Upper lobe of right lung (tissue), 1 donor: ENCODE results near the gene NEDD4L. TPM values are rescaled to one million over a fixed set of nuclear protein-coding genes. Genes with fewer than 3 reads are reported as not detected.
A peak's percentile ranks its signal among the peaks of the same experiment; 100 is the strongest.

ENCODE experiments used
- ATAC-seq: fragments of 200-7000 bp; cut with Tn5 transposase; one replicate; pipeline ENCODE4 v1.9.1; 2020; ENCODE audit warnings: mild to moderate bottlenecking, moderate library complexity
- DNase-seq: peaks from one replicate; pipeline ENCODE4 v3.0.0-alpha.2; 2020
- H3K27ac ChIP-seq: fragments of 200-600 bp; one replicate; pipeline ENCODE4 v1.8.0; 2022
- H3K27me3 ChIP-seq: fragments of 200-600 bp; one replicate; pipeline ENCODE4 v1.8.0; 2022; ENCODE audit warnings: mild to moderate bottlenecking
- H3K36me3 ChIP-seq: fragments of 200-600 bp; one replicate; pipeline ENCODE4 v1.8.0; 2022
- H3K4me1 ChIP-seq: fragments of 200-600 bp; one replicate; pipeline ENCODE4 v1.8.0; 2022
- H3K4me3 ChIP-seq: fragments of 200-600 bp; one replicate; pipeline ENCODE4 v1.8.0; 2022; ENCODE audit warnings: mild to moderate bottlenecking
- H3K9me3 ChIP-seq: fragments of 200-600 bp; one replicate; pipeline ENCODE4 v1.8.0; 2022
- intact Hi-C: fragments of 100-400 bp; cut with DNase I; formaldehyde crosslinking; loops from one replicate; pipeline ENCODE4 v1.11.0; 2022
- total RNA-seq: library from RNA; stranded (reverse); fragmentation: NEBNext Ultra II Directional; extraction: Animal tissue kit (Norgen Biotek cat#: 25700); gene quantifications from one replicate; pipeline ENCODE4 v1.2.1, GENCODE V29; 2021
- TF ChIP-seq, protein P1 (sequence below): fragments of 200-600 bp; IDR thresholded peaks from one replicate; pipeline ENCODE4 v1.8.0; 2022; ENCODE audit warnings: antibody characterized with exemption
- donor health status: DM: no; HTN: yes; CAD: no; lungs with severe emphysema.

NEDD4L gene
- total RNA-seq, 1 donor from 2014 or later = 192 TPM

- Histone ChIP-seq H3K9me3 (no peaks in the 10 kb centered on the region), H3K4me3 (no peak overlapping the region), H3K36me3 (no peaks in the 10 kb centered on the region), H3K27me3 (no peaks in the 10 kb centered on the region), H3K4me1 (peaks cover 17% of the 10 kb centered on the region), H3K27ac (no peak overlapping the region)
- ATAC-seq = no peak
- TF ChIP-seq, protein P1, sequence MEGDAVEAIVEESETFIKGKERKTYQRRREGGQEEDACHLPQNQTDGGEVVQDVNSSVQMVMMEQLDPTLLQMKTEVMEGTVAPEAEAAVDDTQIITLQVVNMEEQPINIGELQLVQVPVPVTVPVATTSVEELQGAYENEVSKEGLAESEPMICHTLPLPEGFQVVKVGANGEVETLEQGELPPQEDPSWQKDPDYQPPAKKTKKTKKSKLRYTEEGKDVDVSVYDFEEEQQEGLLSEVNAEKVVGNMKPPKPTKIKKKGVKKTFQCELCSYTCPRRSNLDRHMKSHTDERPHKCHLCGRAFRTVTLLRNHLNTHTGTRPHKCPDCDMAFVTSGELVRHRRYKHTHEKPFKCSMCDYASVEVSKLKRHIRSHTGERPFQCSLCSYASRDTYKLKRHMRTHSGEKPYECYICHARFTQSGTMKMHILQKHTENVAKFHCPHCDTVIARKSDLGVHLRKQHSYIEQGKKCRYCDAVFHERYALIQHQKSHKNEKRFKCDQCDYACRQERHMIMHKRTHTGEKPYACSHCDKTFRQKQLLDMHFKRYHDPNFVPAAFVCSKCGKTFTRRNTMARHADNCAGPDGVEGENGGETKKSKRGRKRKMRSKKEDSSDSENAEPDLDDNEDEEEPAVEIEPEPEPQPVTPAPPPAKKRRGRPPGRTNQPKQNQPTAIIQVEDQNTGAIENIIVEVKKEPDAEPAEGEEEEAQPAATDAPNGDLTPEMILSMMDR = no peak
- no peak for DNase-seq
- intact Hi-C loops = no loop called here
Measured at GRCh38 chr18:58139459-58140386, 95.7 kb downstream of the NEDD4L start.

DNA sequence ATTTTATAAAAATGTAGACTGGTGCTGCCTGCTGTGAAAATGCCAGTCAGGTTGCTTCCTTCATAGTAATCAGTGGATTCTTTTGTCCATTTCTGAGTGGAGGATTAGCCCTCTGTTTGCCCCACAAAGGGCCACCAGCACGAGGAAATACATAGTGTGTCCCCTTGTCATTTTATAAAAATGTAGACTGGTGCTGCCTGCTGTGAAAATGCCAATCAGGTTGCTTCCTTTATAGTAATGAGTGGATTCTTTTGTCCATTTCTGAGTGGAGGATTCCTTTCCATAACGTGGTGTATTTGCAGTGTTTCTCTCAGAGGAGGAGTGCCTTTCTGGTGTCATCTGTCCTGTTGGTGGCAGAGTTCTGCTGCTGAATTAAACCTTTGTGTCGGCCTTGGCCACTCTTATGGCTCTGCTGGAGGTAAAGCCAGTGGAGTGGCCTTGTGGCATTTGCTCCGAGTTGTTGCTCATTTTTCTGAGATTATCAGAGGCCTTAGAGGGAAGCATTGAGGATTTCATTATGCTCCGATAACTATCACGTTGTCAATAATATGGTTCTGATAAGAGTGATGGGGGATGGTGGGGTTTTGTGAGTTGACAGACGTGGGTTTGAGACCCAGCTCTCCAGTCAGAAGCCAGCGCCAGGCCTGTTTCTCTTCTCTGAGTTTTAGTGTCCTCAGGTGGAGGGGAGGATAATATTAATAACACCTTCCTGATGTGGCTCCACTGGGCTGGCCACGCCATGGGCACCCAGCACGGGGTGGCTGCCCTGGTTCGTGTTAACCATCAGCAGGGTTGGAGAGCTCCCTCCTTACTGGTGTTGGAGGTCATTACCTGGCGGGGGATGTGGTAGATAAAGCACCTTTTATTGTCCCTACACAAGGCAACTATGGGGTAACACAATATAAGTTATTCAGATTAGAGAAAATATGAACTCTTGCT is 96.6 kb downstream of the NEDD4L start:
- Histone ChIP-seq H3K4me3 (no peak overlapping the region), H3K27ac (no peak overlapping the region), H3K36me3 (no peaks in the 10 kb centered on the region), H3K4me1 (peaks cover 9% of the 10 kb centered on the region), H3K27me3 (no peaks in the 10 kb centered on the region), H3K9me3 (no peaks in the 10 kb centered on the region)
- TF ChIP-seq, protein P1 = no peak
- intact Hi-C loops = no loop called here
- ATAC-seq = peak; percentile 16
- no peak for DNase-seq

GRCh38 chr18:58143386-58143785 is 99.4 kb downstream of the NEDD4L start:
- peak; percentile 57 for ATAC-seq
- Histone ChIP-seq H3K36me3 (no peaks in the 10 kb centered on the region), H3K27ac (no peak overlapping the region)

DNA sequence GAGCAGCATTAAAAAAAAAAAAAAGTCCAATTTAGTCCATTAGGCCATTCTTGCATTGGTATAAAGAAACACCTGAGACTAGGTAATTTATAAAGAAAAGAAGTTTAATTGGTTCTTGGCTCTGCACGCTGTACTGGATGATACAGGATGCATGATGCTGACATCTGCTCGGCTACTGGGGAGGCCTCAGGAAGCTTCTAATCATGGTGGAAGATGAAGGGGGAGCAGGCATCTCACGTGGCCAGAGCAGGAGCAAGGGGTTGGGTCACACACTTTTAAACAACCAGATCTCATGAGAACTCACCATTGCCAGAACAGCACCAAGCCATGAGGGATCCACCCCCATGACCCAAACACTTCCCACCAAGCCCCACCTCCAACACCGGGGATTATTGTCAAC is 100.1 kb downstream of the NEDD4L start:
- intact Hi-C loops = no loop called here
- DNase-seq = no peak
- no peaks in the 10 kb centered on the region for H3K27me3 ChIP-seq
- ATAC-seq = no peak
- no peak overlapping the region for H3K27ac ChIP-seq
- H3K4me3 ChIP-seq = no peak overlapping the region
- H3K4me1 ChIP-seq = peaks cover 9% of the 10 kb centered on the region
- no peaks in the 10 kb centered on the region for H3K9me3 ChIP-seq
- H3K36me3 ChIP-seq = no peaks in the 10 kb centered on the region
- TF ChIP-seq, protein P1 = no peak

More at GRCh38 chr18:58143386-58143785, 99.4 kb downstream of the NEDD4L start:
- no peak for DNase-seq
- H3K9me3 ChIP-seq = no peaks in the 10 kb centered on the region
- H3K27me3 ChIP-seq = no peaks in the 10 kb centered on the region
- H3K4me3 ChIP-seq = no peak overlapping the region
- TF ChIP-seq, protein P1 = no peak
- intact Hi-C loops = no loop called here
- peaks cover 2% of the 10 kb centered on the region for H3K4me1 ChIP-seq

DNA sequence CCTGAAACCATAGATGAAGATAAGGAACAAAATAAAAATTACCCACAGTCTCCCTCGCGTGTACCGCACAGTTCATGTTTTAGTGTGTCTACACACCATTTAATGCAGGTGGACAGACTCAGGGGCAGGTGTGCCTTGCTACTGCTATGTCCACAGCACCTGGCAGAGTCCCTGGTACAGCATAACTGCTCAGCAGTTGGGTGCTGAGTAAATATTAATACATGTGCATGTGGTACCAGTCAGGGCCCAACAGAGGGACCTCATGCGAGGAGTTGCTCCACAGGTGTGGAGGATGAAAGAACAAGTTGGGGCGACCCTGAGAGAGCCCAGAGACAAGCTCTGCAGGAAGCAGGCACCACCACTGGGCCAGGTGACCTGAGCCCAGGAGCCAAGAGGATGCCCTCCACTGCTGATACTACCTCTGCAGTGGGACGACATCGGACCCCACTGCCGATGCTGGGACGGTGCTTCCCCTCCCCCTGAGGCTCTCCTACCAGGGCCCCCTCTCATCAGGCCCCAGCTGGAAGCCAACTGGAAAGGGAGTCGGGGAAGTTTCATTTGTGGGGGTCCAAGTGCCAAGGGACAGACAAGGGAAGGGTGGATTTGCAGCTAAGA is 100.8 kb downstream of the NEDD4L start:
- Histone ChIP-seq H3K27me3 (no peaks in the 10 kb centered on the region), H3K4me3 (no peak overlapping the region), H3K9me3 (no peaks in the 10 kb centered on the region), H3K36me3 (no peaks in the 10 kb centered on the region), H3K27ac (no peak overlapping the region), H3K4me1 (peaks cover 9% of the 10 kb centered on the region)
- no peak for DNase-seq
- TF ChIP-seq, protein P1 = no peak
- peak; percentile 13 for ATAC-seq
- intact Hi-C loops = no loop called here
